HG03175 (cell line): ENCODE measurements around the gene RGL1.

Experiments
- ATAC-seq: cut with Tn5 transposase; IDR thresholded peaks from one replicate; pipeline ENCODE4 v1.9.1; 2021; ENCODE audit warnings: mild to moderate bottlenecking, moderate library complexity; ENCODE audit not compliant: unreplicated experiment

Gene RGL1

DNA sequence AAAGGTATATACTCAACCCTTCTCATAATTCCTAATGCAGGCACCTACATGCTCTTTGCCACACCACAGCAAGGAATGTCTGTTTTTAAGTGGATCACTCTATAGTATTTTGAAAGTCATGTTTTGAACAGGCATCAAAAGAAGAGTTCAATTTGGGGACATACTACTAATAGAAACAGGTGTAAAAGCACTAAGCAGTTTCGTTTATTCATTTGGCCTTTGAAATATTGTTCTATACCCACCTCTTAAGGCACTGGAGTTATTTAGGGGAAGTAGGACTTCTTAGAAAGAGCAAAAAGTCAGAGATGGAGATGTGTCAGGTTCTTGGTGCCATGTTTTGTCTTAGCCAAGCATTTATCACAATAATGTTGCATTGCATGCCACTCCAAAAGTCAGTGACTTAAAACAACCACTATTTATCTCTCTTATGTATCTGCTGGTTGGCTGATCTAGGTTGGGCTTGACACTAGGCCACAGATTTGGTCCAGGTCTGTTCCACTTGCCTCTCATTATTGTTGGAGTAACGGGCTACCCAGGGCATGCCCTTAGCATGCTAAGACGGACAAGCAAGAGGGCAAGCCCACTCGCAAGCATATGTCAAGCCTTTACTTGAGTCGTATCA is 107.5 kb downstream of the RGL1 start:
- peak; percentile 63 for ATAC-seq

DNA sequence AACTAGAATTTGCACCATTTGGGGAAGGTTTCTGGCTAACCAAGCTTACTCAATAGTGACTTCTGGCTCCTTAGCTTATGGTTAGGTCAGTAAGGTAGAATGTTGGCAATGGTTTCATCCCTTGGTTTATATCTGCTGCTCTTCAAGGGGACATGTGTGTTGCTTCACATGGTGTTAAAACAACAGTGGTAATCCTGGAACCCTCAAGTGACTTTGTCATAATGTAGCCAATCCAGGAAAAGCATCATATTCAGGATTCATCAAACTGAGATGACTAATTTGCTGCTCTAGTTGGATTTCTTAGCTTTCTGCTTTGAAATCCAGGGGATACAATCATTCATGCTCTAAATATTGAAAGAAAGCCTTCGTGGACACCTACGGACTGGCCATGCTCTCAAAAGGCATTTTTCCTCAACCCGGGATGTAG is 108.7 kb downstream of the RGL1 start:
- ATAC-seq, result no peak

DNA sequence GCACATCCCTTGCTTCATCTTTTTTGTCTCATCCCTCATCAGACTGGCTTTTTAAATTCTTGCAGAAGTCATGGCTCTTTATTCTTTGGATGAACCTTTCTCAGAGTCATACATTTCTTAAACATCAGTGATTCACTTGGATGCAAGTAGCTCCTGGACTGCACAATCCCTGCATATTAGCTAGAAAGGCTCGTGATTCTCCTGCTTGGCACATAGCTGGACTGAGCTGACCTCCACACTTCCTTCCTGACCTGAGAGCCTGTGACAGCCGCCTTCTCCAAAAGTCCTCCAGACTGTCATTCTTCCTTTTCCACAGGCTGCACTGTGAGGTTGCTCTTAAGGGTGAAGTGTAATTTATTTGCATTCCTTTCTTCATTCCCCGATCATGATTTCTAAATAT is 109.4 kb downstream of the RGL1 start:
- no peak for ATAC-seq

DNA sequence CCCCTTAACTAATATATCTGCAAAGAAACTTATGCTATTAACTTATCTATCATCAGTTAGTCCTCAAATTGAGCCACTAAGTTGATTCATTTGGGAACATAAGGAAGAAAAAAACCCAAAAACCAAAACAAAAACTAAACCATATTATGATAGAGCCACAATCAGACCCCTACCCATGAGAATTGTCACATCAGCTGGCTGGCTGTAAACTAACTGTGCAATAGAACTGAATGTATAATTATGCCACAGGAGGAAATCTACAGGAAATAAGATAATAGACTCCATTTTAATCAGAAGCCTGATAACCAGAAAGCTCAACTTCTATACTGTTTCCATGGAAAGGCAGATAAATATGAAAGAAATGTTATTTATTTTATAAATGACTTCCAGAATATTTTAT is 110.0 kb downstream of the RGL1 start:
- ATAC-seq, result no peak

DNA sequence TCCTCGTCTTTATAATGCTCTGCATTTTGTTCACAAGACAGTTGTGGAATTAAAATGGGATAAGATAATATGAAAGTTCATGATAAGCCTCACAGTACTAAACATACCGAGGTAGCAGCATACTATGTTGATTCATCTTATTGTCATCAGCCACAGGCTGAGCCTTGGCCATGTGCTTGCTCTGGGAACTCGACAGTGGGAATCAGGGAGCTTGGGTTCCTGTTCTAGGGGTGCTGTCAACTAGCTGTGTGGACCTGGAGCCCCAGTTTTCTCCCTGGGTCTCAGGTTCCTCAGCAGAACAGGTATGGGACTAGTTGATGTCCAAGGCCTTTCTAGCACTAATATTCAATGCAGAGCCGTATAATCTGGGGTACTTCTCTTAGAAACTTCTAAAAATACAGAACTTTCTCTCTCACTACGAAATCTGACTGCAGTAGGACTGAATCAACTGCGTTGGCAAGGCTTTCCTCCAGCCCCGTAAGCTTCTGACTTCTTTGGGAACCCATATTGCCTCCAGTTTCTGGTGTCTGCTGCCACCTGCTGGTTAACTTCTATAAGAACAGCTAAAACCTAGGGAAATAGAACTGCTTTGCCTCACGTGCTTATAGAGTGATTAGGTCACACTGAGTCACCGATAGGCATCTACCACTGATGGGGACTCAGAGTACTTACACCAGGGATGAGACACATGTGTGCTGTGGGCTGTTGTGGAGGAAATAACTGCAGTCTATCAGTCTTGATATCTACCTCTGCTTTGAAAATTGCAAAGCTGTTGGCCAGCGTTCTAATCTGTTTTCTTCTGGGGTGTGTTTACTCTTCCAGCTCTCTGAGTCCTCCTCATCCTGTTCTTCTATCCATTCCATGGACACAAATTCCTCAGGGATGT is 110.9 kb downstream of the RGL1 start:
- peak; percentile 36 for ATAC-seq

DNA sequence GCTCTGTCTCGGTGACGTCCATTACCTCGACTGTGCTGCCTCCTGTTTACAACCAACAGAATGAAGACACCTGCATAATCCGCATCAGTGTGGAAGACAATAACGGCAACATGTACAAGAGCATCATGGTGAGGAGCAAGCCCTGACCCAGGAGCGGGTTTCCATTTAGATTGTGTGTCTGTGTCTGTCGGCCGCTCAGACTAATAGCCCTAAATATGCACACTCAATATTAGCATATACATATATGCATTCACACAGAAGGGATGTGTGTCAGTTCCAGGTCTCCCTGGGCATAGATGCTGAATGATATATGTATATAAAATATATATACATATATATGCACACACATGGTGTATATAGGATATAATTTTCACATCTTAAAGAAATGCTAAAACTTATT is 111.7 kb downstream of the RGL1 start:
- no peak for ATAC-seq

DNA sequence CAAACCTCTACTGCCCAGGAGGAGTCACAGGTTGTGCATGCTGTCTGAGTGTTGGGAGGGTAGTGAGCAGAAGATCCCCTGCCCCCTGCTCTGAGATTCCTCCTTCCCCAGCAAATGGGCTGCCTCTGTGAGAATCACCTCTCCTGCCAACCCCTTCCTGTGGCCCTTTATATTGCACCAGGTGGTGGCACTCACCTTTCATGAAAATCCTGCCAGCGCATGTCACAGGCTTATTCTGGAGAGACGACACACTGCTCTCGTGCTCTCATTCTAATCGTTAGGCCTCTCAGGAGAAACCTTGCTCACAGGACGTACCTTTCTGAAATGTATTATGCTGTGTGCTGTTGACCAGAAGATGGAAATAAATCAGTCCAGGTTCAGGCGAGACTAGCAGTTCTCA is 113.7 kb downstream of the RGL1 start:
- ATAC-seq, result no peak

DNA sequence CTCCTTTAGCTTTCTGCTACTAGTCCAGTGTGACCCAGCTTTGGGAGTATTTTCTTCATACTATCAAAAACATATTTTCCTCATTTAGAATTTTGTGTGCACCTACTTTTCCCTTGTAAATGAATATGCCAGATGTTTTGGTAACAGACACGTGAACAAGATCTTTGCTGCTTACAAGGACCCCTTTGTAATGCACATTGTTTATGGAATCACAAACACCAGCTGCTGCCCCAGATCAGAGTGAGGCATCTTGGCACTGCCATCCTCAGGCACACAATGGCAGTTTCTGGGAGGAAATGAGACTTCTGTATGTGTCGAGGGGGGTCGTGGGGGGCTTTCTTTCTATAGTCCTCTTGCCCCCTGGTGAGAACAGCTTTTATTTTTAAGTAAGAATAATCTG is 115.7 kb downstream of the RGL1 start:
- no peak for ATAC-seq

DNA sequence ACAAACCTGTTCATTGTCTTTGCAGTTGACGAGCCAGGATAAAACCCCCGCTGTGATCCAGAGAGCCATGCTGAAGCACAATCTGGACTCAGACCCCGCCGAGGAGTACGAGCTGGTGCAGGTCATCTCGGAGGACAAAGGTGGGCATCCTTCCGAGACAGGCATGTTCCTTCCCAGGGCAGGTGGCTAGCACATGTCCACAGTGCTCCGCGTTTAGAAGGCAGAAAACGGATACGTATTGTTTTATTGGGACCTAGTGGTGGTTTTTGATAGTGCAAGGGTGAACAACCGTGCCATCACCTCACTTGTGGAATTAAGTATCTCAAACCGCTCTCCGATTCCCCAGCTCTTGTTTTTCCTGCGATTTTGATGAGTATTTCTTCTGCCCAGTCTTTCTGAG is 117.3 kb downstream of the RGL1 start:
- ATAC-seq, result no peak

DNA sequence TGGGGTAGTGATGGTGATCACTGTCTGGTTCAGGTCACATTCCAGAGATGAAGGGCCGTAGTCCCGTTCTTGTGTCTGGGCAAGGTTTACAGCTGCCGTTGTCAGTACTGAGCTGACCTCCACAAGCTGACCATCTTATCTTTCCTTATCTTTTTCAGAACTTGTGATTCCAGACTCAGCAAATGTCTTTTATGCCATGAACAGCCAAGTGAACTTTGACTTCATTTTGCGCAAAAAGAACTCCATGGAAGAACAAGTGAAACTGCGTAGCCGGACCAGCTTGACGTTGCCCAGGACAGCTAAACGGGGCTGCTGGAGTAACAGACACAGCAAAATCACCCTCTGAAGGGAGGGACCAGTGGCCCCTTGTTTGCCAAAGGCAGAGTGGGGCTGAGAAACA is 121.0 kb downstream of the RGL1 start:
- no peak for ATAC-seq

DNA sequence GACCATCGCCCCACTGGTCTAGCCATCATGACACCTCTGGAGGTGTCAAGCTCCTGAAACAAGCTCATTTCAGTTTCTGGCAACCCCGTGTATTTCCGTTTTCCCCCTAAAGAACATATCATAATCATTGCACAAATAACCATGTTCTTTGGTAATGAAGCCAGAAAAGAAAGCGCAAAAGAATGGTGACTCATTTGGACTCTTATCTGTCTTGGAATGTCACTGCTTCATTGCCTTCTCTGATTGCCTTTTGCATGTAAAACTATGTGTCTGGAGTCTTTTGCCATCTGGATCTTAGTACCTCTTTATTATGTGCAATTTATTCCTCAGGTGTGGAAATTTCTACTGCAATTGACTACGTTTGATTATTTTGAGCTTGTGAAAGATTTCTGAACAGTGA is 122.1 kb downstream of the RGL1 start:
- no peak for ATAC-seq

DNA sequence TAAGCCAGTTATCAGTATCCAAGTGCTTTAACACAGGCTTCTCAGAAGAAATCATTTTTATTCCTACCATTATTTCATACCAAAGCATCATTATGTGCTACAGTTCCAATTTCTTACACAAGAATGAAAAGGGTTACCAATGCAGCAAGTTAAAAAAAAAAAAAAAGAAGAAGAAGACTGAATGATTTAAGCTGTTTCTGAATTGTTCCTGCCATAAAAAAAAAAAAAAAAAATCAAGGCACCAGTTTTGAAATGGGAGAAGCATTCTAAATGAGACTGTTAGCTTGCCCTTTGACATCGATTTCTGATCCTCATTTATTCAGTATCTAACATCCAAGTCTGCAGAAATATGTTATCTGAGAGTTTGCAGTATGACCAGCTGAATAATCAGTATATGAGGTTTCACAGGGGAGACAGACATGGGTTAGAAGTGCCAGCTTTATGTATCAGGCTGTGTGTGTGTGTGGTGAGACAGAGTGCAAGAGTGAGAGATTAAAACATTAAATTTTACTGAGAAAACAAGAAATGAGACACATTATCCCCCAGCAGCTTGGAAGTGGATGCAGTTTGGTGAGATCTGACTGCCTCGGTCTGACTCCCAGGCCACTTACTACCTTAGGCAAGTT is 126.8 kb downstream of the RGL1 start:
- no peak for ATAC-seq

DNA sequence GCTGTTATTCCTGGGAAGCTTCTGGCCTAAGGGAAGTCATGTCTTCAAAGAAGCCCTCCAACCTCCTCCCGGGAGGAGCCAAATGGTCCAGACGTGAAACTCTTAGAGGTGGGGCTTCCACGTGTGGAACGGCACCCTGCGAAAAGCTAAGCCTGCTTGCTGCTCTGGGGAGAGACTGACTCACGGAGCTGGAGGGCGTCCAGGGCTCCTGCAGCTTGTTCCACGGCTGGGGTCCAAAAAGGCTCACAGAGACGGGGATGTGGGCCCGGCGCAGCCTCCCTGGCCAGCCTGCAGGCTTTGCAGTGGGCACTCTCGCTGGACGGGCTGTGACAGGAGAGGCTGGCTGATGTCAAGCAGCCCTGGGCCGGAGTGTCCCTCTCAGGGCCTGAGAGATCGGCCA is 127.5 kb downstream of the RGL1 start:
- ATAC-seq, result no peak

DNA sequence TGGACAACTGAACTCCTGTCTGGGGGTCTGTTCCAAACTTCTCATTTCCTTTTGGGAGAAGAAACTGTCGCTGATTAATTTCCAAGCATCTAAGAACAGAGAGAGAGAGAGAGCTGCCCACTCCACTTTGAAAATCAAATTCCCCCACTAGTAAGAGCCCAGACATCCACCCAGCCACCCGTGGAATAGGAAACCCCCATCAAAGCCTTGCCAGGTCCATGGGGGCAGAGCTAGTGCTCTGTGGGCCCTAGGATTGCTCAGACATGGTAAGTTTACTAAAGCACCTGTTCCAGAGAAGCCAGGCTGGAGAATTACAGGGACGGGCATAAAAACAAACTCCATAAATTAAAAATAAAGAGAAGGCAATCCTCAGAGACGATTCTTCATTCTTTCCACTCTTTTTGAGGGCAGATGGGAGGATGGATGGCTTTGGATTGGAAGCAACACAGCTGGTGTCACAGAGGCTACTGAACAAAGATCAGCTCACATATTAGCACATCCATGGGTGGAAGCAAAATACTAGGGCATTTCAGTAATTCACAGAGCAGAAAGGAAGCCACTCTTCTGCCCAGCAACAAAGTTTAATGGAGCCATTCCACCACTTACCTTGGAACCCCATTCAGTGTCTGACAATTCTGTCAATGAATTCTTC is 128.7 kb downstream of the RGL1 start:
- no peak for ATAC-seq

DNA sequence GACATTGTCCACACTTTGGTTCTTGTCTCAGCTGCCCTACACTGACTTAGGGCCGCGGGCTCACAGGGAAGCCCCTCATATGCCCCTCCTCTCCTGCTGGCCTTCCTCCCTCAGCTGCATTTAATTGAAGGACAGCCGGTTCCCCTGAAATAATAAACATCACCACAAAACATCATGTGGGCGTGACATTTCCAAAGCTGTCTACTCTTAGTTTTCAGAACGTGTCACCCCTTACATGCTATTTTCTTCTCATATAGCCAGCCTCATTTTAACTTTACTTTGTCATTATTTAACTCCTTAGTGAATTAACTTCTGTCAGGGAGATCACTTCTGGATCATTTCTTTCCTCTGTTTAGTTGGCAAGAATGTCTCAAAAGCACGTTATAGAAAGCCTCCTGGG is 129.4 kb downstream of the RGL1 start:
- ATAC-seq, result no peak

DNA sequence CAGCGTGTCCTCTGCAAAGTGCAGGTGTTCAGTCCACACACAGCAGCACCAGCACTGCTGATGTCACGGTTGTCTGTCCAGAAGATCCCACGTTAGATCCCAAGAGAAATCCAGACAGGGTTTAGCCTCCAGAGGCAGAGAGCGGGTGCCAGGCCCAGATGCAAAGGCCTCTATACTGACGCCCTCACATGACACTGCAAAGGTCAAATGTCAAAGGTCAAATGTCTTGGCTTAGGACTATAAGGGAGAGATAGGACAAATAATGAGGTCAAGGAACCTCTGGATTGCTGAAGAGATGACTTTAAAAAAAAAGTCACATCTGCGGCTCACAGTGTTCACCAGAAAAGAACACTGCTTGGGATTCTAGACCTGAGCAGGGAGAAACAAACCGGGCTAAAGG is 131.1 kb downstream of the RGL1 start:
- no peak for ATAC-seq

DNA sequence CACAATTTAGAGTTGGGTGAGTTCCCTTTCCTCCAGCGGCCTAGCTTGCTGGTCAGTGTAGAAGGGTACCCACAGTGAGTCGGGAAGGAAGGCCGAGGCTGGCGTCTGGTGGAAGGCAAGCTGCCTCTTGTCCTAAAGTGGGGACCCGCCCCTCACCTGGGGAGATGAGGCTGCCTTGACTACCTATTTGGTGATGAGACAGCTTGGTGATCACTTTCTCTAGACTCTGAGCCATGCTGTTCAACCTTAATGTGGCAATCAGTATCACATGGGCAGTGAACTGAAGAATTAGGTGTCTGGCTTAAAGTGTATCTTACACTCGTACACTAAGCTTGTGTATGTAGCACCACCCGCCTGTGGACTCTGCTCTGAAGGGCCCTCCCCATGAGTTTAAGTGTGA is 131.9 kb downstream of the RGL1 start:
- ATAC-seq, result no peak

DNA sequence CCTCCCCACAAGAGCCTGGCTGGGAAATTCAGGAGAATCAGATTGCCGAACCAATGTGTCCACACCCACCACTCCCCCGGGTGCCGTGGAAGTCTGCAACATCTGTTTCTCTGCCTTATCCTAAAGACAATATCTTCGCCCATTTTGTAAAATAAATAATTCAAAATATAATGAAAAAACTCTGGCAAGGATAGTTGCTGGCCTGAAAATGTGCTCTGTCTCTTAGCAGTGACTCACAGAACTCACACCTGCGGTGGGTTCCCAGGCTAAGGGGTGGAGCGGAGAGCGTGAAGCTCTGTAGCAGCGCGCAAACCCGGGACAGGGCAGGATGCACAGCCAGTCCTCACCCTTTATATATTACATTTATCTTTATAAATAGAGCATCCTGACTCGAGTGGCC is 132.7 kb downstream of the RGL1 start:
- ATAC-seq, result no peak

DNA sequence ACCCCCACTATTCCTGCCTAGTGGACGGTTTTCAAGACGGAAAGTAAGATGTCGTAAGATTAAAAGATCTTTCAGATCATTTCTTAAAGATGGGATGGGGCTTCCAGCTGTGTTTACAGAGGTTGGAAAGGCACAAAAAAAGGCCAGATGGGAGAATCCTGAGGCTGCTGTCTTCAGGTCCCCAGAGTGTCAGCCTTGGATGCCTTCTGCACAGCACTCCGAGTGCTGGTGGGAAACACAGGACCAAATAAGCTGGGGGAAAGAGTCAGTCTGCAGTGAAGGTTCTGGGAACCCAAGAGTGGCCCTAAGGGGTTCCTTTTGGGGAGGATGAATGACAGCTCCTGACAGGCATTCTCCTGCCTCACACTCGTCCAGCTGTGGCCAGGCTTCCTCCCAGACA is 136.1 kb downstream of the RGL1 start:
- ATAC-seq, result no peak

DNA sequence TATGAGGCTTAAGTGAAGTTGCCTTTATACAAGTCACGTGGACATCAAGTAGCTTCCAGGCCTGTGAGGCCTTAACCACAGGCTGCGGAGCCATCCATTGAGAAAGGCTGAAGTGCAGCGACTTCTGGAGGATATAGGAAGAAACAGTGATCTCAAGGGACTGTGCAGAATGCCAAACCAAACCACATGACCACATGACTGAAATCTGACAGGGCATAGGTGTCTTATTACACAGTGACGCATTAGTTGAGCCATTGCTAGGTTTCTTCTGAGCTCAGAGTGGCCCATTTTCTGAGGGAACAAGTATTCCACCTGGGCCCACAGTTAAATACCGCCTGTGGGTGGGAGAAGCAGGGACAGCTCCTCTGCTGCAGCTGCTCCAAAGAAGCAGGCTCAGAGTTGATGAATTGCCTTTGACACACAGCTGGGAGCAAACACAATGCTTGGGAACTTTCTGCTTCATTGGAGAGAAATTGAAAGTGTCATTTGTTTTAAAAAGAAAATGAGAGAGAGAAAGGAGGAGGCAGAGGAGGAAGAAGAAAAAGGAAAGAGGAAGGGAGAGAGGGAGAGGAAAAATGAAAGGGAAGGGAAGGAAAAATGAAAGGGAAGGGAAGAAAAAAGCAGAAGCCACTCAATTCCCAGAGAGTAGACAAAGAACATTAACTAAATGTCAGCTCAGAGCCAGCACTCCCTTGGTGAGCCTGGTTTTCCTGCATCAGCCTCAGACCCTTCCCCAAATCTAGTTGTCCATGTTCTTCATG is 138.2 kb downstream of the RGL1 start:
- peak; percentile 89 for ATAC-seq
